Measurements from ENCODE around the gene FOXP1.

FOXP1 gene

GRCh38 chr3:71384388-71384787 is 199.1 kb downstream of the FOXP1 start:
- DNase-seq (ENCODE audit: low read depth in 3 of 3, low spot score in 1 of 3) = no peak

DNA sequence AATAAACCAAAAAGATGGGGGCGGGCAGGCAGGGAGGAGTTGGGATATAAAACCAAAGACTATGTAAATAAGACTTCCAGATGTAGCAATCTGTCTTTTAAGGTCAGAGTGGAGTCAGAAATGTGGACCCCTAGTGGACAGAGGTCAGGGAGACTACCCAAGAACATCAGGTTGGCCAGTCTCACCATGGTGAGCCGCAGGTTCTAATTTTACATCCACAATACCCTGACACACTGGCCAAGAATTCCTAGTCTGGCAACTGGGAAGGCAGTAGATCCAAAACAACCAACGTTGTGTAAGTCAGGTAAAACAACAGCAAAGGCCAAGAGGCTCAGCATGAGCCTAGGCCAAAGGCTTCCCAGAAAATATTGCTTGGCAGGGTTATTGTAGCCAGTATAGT is 203.4 kb downstream of the FOXP1 start:
- no peak for DNase-seq (ENCODE audit: low read depth in 3 of 3, low spot score in 1 of 3)

DNA sequence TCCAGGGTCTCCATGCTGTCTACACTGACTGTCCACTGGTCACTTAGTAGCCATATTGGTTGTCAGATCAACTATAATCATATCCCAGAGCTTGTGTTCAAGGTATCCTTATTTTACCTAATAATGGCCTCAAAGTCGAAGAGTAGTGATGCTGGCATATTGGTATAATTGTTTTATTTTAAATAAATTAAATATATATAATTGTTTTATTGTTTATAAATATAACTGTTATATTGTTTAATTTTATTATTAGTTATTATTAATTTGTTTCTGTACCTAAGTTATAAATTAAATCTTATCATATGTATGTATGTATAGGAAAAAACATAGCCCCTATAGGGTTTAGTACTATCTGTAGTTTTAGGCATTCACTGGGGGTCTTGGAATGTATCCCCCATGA is 205.0 kb downstream of the FOXP1 start:
- no peak for DNase-seq (ENCODE audit: low read depth in 3 of 3, low spot score in 1 of 3)

GRCh38 chr3:71376911-71377310 is 206.6 kb downstream of the FOXP1 start:
- DNase-seq (ENCODE audit: low read depth in 3 of 3, low spot score in 1 of 3) = no peak

DNA sequence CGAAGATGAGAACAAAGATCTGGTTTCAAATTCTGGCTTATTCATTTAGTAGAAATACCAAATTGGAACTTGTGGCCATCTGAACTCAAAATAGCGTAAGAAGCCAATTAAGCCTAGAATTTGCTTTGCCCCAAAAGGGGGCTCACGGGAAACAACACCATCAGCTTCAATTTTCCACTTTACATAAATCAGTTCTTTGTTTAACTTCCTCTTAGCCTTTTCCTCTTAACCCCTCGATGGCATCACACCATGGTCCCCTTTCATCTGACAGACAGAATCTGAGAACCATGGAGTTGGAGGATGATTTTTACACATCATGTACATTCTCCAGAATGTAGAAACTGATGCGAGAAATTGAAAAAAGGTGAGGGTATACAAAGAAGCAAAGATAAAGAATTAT is 207.0 kb downstream of the FOXP1 start:
- no peak for DNase-seq (ENCODE audit: low read depth in 3 of 3, low spot score in 1 of 3)

DNA sequence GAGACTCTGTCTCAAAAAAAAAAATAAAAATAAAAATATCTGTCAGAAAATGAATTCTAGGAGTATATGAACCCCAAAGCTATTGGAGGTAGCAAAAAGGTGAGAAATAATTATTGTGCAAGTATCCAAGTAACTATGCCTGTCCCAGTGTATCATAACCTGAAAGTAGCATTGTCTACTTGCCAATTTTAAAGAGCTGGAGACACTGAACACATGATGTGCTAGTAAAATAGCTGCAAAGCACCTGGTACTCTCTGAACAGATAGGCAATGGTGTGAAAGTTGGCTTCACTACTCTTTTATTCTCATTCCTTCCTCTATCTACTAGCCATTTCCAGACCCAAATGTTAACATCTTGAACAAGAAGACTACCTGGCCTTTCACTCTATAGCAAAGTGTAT is 208.9 kb downstream of the FOXP1 start:
- DNase-seq (ENCODE audit: low read depth in 3 of 3, low spot score in 1 of 3) = no peak

DNA sequence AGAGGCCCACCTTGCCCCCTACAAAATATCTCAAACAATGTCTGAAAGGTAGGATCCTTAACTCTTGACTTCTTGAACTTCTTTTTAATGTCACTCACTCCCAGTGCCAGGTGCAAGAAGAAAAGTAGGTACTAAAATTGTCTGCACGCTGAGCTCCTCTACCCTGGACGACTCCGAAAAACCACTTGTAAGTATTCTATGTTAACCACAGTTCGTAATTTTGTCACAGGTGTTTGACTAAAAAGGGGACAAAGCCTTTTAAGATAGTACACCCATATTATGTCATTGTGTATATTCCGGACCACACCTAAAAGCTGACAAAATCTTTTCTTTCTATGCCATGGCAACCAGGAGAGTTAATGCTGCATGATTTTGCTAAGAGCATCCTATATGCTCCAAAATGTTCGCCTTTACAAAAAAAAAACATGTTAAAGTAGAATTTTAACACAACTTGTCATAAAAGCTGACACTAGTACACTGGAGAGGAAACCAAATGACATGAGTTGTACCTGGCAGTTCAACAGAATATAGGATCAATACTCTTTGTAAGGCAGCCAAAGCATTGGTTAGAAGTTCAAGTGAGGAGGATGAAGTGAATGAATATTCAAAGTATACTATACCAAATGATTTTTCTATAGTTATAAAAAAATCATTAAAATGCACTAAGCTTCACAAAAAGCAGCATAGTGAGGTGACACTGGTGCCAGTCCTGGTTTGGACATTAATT is 210.5 kb downstream of the FOXP1 start:
- no peak for DNase-seq (ENCODE audit: low read depth in 3 of 3, low spot score in 1 of 3)

DNA sequence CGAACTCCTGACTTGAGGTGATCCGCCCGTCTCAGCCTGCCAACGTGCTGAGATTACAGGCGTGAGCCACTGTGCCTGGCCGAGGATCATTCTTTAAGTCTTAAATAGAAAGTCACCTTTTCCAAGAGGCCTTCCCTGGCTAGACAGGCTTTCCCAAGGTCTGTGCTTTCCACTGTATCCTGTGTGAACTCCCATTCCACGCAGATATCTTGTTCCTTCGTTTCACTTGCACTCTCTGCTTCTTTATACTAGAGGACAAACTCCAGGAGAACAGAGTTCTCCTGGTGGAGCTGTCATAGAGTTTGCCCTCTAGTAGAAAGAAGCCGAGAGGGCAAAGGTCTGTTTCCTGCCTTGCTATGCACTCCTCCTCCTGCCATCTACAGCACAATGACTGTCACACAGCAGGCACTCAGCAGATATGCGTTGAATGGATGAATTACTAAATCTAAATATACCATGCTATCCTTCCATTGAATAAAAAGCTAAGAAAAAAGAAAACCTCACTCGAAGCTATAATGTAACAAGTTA is 211.2 kb downstream of the FOXP1 start:
- DNase-seq (ENCODE audit: low read depth in 3 of 3, low spot score in 1 of 3) = no peak

DNA sequence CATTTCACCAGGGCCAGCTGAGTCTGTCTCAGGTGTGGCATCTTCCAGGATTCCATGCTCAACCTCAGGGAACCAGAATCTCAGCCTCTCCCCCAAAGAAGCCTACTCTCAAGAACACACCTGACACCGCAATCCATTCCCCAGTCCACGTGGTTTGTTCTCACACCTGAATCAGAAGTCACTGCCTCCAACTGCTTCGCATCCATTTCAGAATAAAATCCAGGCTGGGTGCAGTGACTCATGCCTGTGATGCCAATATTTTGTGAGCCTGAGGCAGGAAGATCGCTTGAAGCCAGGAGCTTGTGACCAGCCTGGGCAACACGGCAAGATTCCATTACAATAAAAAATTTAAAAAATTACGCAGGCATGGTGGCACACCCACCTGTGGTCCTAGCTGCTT is 212.2 kb downstream of the FOXP1 start:
- no peak for DNase-seq (ENCODE audit: low read depth in 3 of 3, low spot score in 1 of 3)

DNA sequence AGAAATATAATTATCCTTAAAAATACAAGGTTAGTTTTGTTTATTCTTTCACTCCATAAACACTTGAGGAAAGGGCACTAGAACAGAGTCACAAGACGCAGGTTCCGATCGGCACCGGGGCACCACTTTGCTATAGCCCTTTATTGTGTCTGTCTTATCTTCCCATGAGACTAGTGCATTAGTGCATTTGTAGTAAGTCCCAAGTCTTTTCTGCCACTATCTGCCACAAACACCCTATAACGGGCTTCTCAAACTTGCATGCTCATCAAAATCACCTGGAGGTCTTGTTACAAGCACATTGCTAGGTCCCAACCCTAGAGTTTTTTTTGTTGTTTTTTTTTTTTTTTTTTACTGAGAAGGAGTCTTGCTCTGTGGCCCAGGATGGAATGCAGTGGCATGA is 213.1 kb downstream of the FOXP1 start:
- no peak for DNase-seq (ENCODE audit: low read depth in 3 of 3, low spot score in 1 of 3)

GRCh38 chr3:71369701-71370391 is 213.7 kb downstream of the FOXP1 start:
- no peak for DNase-seq (ENCODE audit: low read depth in 3 of 3, low spot score in 1 of 3)

GRCh38 chr3:71366988-71367604 is 216.4 kb downstream of the FOXP1 start:
- DNase-seq (ENCODE audit: low read depth in 3 of 3, low spot score in 1 of 3) = no peak

GRCh38 chr3:71361334-71361890 is 222.1 kb downstream of the FOXP1 start:
- DNase-seq (ENCODE audit: low read depth in 3 of 3, low spot score in 1 of 3) = no peak

DNA sequence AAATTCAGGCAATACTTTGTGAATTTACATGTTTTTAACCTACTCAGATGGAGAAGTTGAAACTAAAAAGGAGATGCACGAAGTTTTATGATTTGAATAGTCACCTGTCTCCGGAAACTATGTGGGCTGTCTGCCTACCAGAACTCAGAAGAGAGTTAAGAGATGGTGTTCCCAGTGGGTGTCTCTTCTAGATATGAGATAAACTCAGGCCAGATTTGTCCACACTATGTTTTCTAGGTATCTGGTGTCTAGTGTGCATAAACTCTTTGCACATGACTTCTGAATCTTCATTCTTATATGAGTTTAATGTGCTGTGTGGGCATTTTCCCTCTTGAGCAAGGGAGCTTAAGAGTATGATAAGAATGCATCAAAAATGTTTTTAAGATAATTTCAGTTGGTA is 222.8 kb downstream of the FOXP1 start:
- no peak for DNase-seq (ENCODE audit: low read depth in 3 of 3, low spot score in 1 of 3)

GRCh38 chr3:71360180-71360579 is 223.3 kb downstream of the FOXP1 start:
- DNase-seq (ENCODE audit: low read depth in 3 of 3, low spot score in 1 of 3) = no peak

DNA sequence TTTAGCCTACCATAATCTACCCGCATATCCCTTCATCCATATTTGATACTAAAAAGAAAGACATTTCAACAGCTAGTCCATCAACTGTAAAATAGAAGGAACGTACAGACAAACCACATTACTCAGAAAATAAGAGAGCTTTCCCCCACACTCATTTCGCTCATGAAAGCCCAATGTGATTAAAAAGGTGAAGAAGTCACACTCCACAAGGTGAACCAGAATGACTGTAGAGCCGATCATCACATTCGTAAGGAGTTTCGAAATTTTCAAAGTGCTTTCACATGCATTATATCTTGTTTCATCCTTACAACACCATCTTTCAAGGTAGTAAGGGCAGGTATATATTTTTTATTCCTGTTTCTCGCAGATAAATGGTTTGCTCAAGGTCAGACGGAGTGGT is 225.3 kb downstream of the FOXP1 start:
- DNase-seq (ENCODE audit: low read depth in 3 of 3, low spot score in 1 of 3) = no peak

DNA sequence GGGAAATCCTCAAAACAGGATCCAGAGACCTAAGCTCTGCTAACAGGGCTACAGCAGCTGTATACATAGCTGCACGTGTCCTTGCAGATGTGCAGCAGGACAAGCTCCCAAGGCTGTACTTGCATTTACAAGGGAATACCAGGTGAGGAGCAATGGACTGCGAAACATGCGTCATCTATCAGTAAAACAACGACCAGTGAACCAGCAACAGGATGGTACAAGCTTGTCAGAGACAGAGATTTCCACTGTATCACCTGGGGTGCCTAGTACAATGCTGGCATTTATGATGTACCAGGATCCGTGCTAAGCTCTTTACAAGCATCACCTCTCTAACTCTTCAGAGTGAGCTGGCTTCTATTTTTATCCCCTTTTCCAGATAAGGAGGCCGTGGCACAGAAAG is 227.3 kb downstream of the FOXP1 start:
- DNase-seq (ENCODE audit: low read depth in 3 of 3, low spot score in 1 of 3) = no peak

GRCh38 chr3:71355862-71356261 is 227.7 kb downstream of the FOXP1 start:
- peak in 1 of 3 donors; percentile 9 for DNase-seq (ENCODE audit: low read depth in 3 of 3, low spot score in 1 of 3)

- DNase-seq (ENCODE audit: low read depth in 3 of 3, low spot score in 1 of 3) = no peak
Observed at GRCh38 chr3:71355037-71355436, 228.5 kb downstream of the FOXP1 start.

- no peak for DNase-seq (ENCODE audit: low read depth in 3 of 3, low spot score in 1 of 3)
Observed at GRCh38 chr3:71351403-71352149, 232.0 kb downstream of the FOXP1 start.

DNA sequence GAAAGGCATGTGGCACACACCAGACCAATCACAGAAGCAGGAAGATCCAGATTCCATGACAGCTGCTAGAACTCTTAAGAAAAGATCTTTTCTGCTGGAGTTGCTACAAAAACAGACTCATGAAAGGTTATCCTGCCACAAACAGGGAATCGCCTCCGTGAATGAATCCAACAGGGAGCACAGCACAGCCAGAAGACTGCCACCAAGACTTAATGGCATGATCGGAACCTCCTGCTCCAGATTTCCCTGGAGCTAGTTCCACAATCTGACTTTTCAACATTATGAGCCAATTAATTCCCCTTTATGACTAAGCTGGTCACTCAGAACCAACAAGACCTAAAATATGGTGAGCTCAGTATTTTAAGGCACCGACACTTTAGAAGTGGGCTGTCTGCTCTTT is 232.5 kb downstream of the FOXP1 start:
- no peak for DNase-seq (ENCODE audit: low read depth in 3 of 3, low spot score in 1 of 3)
